ENCODE measurements around the gene GRM5. TPM values are rescaled to one million over a fixed set of nuclear protein-coding genes. Genes with fewer than 3 reads are reported as not detected.

Gene GRM5
- total RNA-seq, 2 donors from 2014 or later = not detected

Other genes starting within 250 kb of the GRM5 start
- not detected for gene TYR, start 111.9 kb upstream of the GRM5 start, total RNA-seq